BJ (cell line): ENCODE measurements around the gene XCL2. TPM values are rescaled to one million over a fixed set of nuclear protein-coding genes. Genes with fewer than 3 reads are reported as not detected.

ENCODE experiments used
- CTCF ChIA-PET: fragments of 350-600 bp; formaldehyde crosslinking; extraction: SDS; loops from one replicate; lab custom pipeline; 2021; ENCODE audit warnings: antibody characterized with exemption, inconsistent platforms; lab: Yijun Ruan, JAX
- POLR2A ChIA-PET: fragments of 300-600 bp; sonication (Branson Sonifier 250); formaldehyde crosslinking; extraction: SDS; loops from one replicate; lab custom pipeline; 2021; ENCODE audit warnings: antibody characterized with exemption; lab: Charles Lee
- DNase-seq: peaks from one replicate; pipeline ENCODE4 v3.0.0-alpha.2; 2011; ENCODE audit warnings: low read depth
- H3K27me3 ChIP-seq: 2 replicates; pipeline ENCODE4 v1.6.0; 2011; ENCODE audit warnings: low read length; ENCODE audit not compliant: control insufficient read depth, insufficient read depth
- H3K36me3 ChIP-seq: 2 replicates; pipeline ENCODE4 v1.5.1; 2011; ENCODE audit warnings: low read length; ENCODE audit not compliant: control insufficient read depth, insufficient read depth
- H3K4me3 ChIP-seq: 2 replicates; pipeline ENCODE4 v1.5.1; 2011; ENCODE audit warnings: low read depth, mild to moderate bottlenecking, control low read depth, low read length
- CTCF ChIP-seq: IDR thresholded peaks from 2 replicates; pipeline ENCODE4 v1.5.1; 2011; ENCODE audit warnings: low read depth, mild to moderate bottlenecking, control low read depth, inconsistent platforms, low read length, moderate library complexity; ENCODE audit not compliant: insufficient read depth
- polyA plus RNA-seq: library from polyadenylated mRNA; depleted of rRNA; stranded (reverse); fragments of >200 nt; gene quantifications from 2 replicates; pipeline ENCODE4 v1.2.3, GENCODE V29; 2011

Gene XCL2
- polyA plus RNA-seq, 1 experiment: not detected

DNA sequence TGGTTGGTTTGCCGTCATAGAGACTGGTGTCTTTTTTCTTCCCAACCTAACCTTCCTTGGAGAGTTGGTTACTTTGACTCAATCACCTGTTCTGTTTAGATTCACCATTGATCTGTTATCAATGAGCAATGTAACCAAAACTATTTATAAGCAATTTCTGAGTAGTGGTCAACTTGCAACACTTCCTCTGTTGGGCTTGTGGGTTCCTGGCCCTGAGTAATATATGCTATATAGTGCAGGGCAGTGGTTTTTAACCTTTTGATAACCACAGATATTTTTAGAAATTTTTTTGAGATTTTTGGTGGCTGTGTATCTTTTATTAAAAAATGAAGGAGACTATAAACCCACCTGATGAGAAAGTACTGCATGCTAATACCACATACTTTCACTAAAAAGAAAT lies 23.2 kb upstream of the XCL2 start:
- no peak for TF ChIP-seq CTCF
- ChIA-PET POLR2A (no interaction called here), CTCF (interaction anchor here (1.1 to 1.5 kb wide), 2 partner anchors 126 to 127 kb away, joined by 3 to 4 read pairs; no protein-coding TSS in a partner anchor)
- Histone ChIP-seq H3K36me3 (no peaks in the 10 kb centered on the region), H3K4me3 (no peak overlapping the region), H3K27me3 (no peaks in the 10 kb centered on the region)
- no peak for DNase-seq

- Histone ChIP-seq H3K4me3 (no peak overlapping the region), H3K36me3 (no peaks in the 10 kb centered on the region), H3K27me3 (no peaks in the 10 kb centered on the region)
- ChIA-PET CTCF (interaction anchor here (1.0 to 1.9 kb wide), 3 partner anchors 124 to 224 kb away, joined by 3 to 8 read pairs (median 3); no protein-coding TSS in a partner anchor), POLR2A (no interaction called here)
- no peak for TF ChIP-seq CTCF
- DNase-seq: no peak
Measured at GRCh38 chr1:168565825-168566224, 22.0 kb upstream of the XCL2 start.

GRCh38 chr1:168561989-168562388 lies 18.2 kb upstream of the XCL2 start:
- Histone ChIP-seq H3K4me3 (no peak overlapping the region), H3K27me3 (no peaks in the 10 kb centered on the region), H3K36me3 (no peaks in the 10 kb centered on the region)
- CTCF ChIA-PET: no interaction called here
- POLR2A ChIA-PET: no interaction called here
- DNase-seq: no peak
- no peak for TF ChIP-seq CTCF

- no peak for TF ChIP-seq CTCF
- no peak for DNase-seq
- H3K27me3 ChIP-seq: no peaks in the 10 kb centered on the region
- no peak overlapping the region for H3K4me3 ChIP-seq
- ChIA-PET POLR2A (no interaction called here), CTCF (interaction anchor here (0.6 to 1.7 kb wide), 2 partner anchors 121 to 142 kb away, joined by 4 to 8 read pairs; no protein-coding TSS in a partner anchor)
- H3K36me3 ChIP-seq: no peaks in the 10 kb centered on the region
Measured at GRCh38 chr1:168560370-168560769, 16.6 kb upstream of the XCL2 start.

DNA sequence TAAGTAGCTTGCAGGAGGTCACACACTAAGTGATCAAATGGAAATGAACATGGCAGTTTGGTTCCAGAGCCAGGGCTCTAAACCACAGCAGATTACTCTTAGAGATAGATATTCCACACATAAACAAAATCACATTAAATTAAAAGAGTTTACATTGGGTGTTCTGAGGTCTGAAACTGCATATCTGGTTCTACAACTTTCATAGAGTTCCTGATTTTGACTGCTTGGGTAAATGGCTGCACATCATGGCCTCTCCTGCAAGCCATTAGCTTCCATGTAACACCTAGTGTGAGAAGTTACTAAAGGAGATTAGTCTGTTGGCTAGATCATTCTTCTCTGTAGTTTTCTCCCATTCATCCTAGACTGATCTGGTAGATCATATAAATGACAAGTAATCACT lies 12.8 kb upstream of the XCL2 start:
- ChIA-PET POLR2A (no interaction called here), CTCF (interaction anchor here (0.7 kb wide), 1 partner anchor 117 kb away, joined by 3 read pairs; no protein-coding TSS in a partner anchor)
- no peak for DNase-seq
- H3K36me3 ChIP-seq: no peaks in the 10 kb centered on the region
- no peak for TF ChIP-seq CTCF
- no peaks in the 10 kb centered on the region for H3K27me3 ChIP-seq
- no peak overlapping the region for H3K4me3 ChIP-seq
